Suprapubic skin (tissue), 4 donors: ENCODE measurements around the gene AEBP1. TPM values are rescaled to one million over a fixed set of nuclear protein-coding genes. Genes with fewer than 3 reads are reported as not detected.
A peak's percentile ranks its signal among the peaks of the same experiment; 100 is the strongest.
"Not testable (repeated sequence)": the region's sequence is repeated elsewhere in the genome, so short reads cannot be mapped to it uniquely, and the experiment has no call there.

Experiments used
- DNase-seq, 2 donors: peaks; one replicate each; pipeline ENCODE4 v3.0.0-alpha.2; 2019; ENCODE audit warnings: low spot score in 2 of 2
- H3K27ac ChIP-seq: fragments of 200-600 bp; sonication (generic); one replicate; pipeline ENCODE4 v1.5.1; 2019
- H3K27me3 ChIP-seq: fragments of 200-600 bp; sonication (generic); one replicate; pipeline ENCODE4 v1.5.1; 2019
- H3K36me3 ChIP-seq: fragments of 200-600 bp; sonication (generic); one replicate; pipeline ENCODE4 v1.5.1; 2019
- H3K4me1 ChIP-seq: fragments of 200-600 bp; sonication (generic); one replicate; pipeline ENCODE4 v1.5.1; 2019
- H3K4me3 ChIP-seq: fragments of 200-600 bp; sonication (generic); one replicate; pipeline ENCODE4 v1.5.1; 2019; ENCODE audit warnings: mild to moderate bottlenecking
- H3K9me3 ChIP-seq: fragments of 200-600 bp; sonication (generic); one replicate; pipeline ENCODE4 v1.5.1; 2019
- EP300 ChIP-seq: sonication (generic); formaldehyde crosslinking; IDR thresholded peaks from one replicate; pipeline ENCODE4 v1.6.1; 2017; ENCODE audit warnings: antibody characterized with exemption
- POLR2A ChIP-seq, 2 donors: fragments of 450-650 bp; IDR thresholded peaks; one replicate each; pipeline ENCODE4 v1.6.1; 2017; ENCODE audit warnings: antibody characterized with exemption in 2 of 2, mild to moderate bottlenecking in 2 of 2, moderate library complexity in 2 of 2
- POLR2AphosphoS5 ChIP-seq, 3 donors: sonication (generic); formaldehyde crosslinking; IDR thresholded peaks; one replicate each; pipeline ENCODE4 v1.6.1; 2017; ENCODE audit warnings: antibody characterized with exemption in 3 of 3
- WGBS: methylation state at CpG from one replicate; pipeline ENCODE4 v1.1.5; 2018; 5-methylcytosine and 5-hydroxymethylcytosine counted together
- total RNA-seq, 4 donors: library from RNA; depleted of rRNA; stranded (reverse); fragments of >200 nt; gene quantifications; one replicate each; pipeline ENCODE4 v1.1.0, GENCODE V29; 2016
- TF ChIP-seq, protein P1 (sequence below), 2 donors: fragments of 200-600 bp in 1 of 2; fragments of 450-650 bp in 1 of 2; sonication (generic) in 1 of 2; IDR thresholded peaks; one replicate each; pipeline ENCODE4 v1.5.1; 2016 to 2019; ENCODE audit warnings: antibody characterized with exemption in 2 of 2, mild to moderate bottlenecking in 1 of 2, moderate library complexity in 1 of 2

AEBP1 gene
- total RNA-seq, 4 donors from 2014 or later = 24.3 to 74.0 (median 43.3) TPM

DNA sequence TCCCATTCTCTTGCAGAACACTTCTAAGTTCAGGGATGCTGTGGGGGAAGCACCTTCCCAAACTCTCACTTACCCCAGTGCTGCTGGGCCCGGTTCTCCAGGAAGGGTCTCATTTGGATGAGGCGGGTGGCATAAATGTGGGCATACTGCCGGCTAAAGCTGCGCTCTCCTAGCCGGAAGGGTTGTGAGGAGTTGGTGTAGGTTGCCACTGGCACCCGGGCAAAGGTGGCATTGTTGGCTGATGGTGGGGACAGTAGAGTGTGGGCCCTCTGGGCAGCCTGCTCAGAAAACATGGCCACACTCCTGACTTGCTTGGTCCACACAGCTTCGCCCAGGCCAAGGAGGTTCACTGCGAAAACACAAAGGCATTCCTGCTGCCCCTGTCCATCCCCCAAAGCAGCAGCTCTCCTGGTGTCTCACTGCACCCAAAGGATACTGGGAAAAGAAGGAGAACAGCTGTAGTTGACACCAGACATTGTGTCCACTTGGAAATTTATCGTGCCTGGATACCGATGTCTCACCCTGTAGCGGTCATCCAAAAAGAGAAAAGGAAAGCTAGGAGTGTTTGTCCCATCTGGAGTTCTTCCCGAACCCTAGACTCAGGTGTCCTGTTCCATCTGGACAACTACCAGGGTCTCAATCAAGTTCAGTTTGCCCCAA is 17.7 kb downstream of the AEBP1 start:
- Histone ChIP-seq H3K27me3 (no peaks in the 10 kb centered on the region), H3K4me3 (no peak overlapping the region), H3K27ac (no peak overlapping the region), H3K9me3 (no peaks in the 10 kb centered on the region), H3K36me3 (peaks cover 46% of the 10 kb centered on the region), H3K4me1 (peaks cover 18% of the 10 kb centered on the region)
- WGBS = 93% methylated on average over 12 of the region's 12 CpGs
- no peak for DNase-seq
- TF ChIP-seq, protein P1, sequence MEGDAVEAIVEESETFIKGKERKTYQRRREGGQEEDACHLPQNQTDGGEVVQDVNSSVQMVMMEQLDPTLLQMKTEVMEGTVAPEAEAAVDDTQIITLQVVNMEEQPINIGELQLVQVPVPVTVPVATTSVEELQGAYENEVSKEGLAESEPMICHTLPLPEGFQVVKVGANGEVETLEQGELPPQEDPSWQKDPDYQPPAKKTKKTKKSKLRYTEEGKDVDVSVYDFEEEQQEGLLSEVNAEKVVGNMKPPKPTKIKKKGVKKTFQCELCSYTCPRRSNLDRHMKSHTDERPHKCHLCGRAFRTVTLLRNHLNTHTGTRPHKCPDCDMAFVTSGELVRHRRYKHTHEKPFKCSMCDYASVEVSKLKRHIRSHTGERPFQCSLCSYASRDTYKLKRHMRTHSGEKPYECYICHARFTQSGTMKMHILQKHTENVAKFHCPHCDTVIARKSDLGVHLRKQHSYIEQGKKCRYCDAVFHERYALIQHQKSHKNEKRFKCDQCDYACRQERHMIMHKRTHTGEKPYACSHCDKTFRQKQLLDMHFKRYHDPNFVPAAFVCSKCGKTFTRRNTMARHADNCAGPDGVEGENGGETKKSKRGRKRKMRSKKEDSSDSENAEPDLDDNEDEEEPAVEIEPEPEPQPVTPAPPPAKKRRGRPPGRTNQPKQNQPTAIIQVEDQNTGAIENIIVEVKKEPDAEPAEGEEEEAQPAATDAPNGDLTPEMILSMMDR (IDR thresholded peaks at IDR 0.05) = no peak
- TF ChIP-seq EP300 (no peak), POLR2AphosphoS5 (IDR thresholded peaks at IDR 0.05) (no peak)

DNA sequence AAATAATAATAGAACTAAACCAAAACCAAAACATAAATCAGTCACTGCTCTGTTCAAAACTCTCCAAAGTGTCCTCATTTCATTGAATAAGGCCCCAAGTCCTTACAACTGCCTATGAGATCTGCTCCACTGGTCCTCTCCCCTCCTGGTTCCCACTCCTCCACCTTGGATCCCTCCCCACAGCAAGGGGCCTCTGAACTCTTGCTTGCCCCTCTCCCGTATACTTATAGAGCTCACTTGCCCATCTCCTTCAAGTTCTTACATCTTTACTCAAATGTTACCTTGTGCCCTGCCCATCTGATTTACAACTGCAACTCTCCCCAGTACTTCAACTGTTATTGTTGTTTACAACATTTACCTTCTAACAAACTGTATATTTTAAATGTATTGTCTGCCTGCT is 18.4 kb downstream of the AEBP1 start:
- DNase-seq = no peak
- H3K27ac ChIP-seq = peak overlapping the region; percentile 80
- H3K4me3 ChIP-seq = peak overlapping the region; percentile 84
- WGBS = 41% methylated on average over 1 of the region's 1 CpG
- no peaks in the 10 kb centered on the region for H3K9me3 ChIP-seq
- no peaks in the 10 kb centered on the region for H3K27me3 ChIP-seq
- peaks cover 39% of the 10 kb centered on the region for H3K36me3 ChIP-seq
- no peak for TF ChIP-seq POLR2AphosphoS5 (IDR thresholded peaks at IDR 0.05)
- TF ChIP-seq, protein P1 (IDR thresholded peaks at IDR 0.05) = no peak
- no peak for TF ChIP-seq EP300
- TF ChIP-seq POLR2A (IDR thresholded peaks at IDR 0.05) = no peak
- peaks cover 18% of the 10 kb centered on the region for H3K4me1 ChIP-seq

DNA sequence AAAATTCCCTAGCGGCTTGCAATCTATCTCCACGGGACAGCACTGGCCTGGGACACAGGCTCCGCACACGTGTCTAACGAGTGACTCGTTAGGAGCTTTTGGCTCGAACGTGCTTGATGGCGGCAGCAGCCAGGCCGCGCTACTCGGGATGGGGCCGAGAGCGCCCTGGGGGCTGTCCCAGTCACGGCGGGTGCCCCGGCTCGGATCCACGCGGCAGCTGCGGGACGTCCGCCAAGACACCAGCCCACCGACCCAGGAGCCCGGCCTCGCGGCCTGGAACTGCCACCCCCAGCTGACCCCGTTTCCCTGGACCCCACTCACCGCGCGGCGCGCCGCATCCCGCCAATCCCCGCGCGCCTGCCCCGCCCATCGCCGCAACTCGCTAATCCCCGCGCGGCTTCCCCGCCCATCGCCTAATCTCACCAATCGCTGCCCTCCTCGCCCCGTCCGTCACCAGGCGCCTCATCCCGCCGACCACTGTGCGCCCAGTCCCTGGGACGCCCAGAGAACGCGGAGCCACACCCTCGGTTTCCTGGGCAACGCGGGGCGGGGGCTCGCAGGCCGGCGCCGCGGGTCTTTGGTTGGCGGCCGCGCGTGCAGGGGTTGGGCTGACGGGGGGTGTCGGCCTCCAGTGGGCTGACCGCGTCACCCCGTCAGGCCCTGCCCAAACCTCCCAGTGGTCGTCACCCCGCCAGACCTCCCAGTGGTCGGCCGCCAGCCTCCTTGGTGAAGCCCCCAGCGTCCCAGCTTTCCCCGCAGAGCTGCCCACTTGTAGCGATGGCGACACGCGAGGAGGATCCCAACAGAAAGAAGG is 19.3 kb downstream of the AEBP1 start, which contains the start of gene POLD2:
Gene POLD2, minus strand, starts transcription at position 359 of the 814 bp plus-strand sequence. CDS start 1,495 bp downstream, outside the sequence.
- Histone ChIP-seq H3K4me1 (peaks cover 18% of the 10 kb centered on the region), H3K27ac (peak within 1 kb of the TSS; percentile 80), H3K36me3 (peaks cover 31% of the 10 kb centered on the region), H3K4me3 (peak within 1 kb of the TSS; percentile 84), H3K9me3 (no peaks in the 10 kb centered on the region), H3K27me3 (no peaks in the 10 kb centered on the region)
- peak; percentile 98 to 99 for DNase-seq
- 0% methylated on average over 13 of the region's 86 CpGs for WGBS
- peak in 1 of 2 donors; percentile 21 for TF ChIP-seq POLR2A (IDR thresholded peaks at IDR 0.05)
- TF ChIP-seq, protein P1 (IDR thresholded peaks at IDR 0.05) = no peak
- peak in 1 of 3 donors; percentile 25 for TF ChIP-seq POLR2AphosphoS5 (IDR thresholded peaks at IDR 0.05)
- TF ChIP-seq EP300 = no peak

DNA sequence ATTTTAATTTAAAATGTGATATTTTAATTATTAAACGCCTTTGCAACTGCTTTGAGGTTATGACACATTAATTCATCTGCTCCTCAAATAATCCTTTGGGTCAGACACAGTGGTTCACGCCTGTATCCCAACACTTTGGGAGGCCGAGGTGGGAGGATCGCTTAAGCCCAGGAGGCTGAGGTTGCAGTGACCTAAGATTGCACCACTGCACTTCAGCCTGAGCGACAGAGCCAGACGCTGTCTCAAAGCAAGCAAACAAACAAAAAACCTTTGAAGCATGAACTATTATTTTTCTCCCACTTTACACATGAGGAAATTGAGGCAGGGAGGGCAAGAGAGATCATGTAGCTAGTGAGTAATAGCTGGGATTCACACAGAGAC is 20.7 kb downstream of the AEBP1 start:
- H3K4me1 ChIP-seq = peaks cover 18% of the 10 kb centered on the region
- whole genome bisulfite sequencing = 96% methylated on average over 6 of the region's 6 CpGs
- no peaks in the 10 kb centered on the region for H3K27me3 ChIP-seq
- no peaks in the 10 kb centered on the region for H3K9me3 ChIP-seq
- DNase-seq = no peak
- no peak overlapping the region for H3K27ac ChIP-seq
- peaks cover 21% of the 10 kb centered on the region for H3K36me3 ChIP-seq
- H3K4me3 ChIP-seq = no peak overlapping the region
- TF ChIP-seq EP300 = no peak

DNA sequence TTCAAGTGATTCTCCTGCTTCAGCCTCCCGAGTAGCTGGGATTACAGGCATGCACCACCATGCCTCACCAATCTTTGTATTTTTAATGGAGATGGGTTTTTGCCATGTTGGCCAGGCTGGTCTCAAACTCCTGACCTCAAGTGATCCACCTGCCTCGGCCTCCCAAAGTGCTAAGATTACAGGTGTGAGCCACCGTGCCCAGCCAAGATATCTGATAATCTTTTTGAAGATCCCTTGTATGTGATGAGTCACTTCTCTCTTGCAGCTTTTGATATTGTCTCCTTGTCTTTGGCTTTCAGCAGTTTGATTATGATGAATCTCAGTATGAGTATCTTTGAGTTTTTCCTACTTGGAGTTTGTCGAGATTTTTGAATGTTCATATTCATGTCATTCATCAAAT is 22.4 kb downstream of the AEBP1 start:
- 83% methylated on average over 4 of the region's 4 CpGs for WGBS
- not testable (repeated sequence) for H3K4me3 ChIP-seq, DNase-seq, H3K36me3 ChIP-seq, H3K27ac ChIP-seq, H3K27me3 ChIP-seq, H3K9me3 ChIP-seq
- H3K4me1 ChIP-seq = peaks cover 18% of the 10 kb centered on the region

DNA sequence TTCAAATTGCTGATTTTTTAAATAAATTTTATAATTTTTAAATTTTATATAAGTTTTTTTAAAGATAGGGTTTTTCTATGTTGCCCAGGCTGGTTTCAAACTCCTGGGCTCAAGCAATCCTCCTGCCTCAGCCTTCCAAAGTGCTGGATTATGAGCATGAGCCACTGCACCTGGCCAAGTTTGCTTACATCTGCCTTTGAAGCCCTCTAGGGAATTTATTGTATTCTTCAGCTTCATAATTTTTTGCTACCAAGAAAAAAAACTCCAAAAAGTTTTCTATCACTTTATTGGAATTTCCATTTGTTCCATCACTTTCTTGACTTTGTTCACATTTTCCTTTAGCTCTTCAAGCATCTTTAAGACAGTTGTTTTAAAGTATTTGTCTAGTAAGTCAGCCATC is 23.0 kb downstream of the AEBP1 start:
- Histone ChIP-seq H3K4me3 (no peak overlapping the region), H3K9me3 (no peaks in the 10 kb centered on the region), H3K27ac (no peak overlapping the region), H3K36me3 (no peaks in the 10 kb centered on the region), H3K4me1 (peaks cover 12% of the 10 kb centered on the region), H3K27me3 (no peaks in the 10 kb centered on the region)
- no peak for TF ChIP-seq POLR2AphosphoS5 (IDR thresholded peaks at IDR 0.05)
- TF ChIP-seq POLR2A (IDR thresholded peaks at IDR 0.05) = no peak
- no peak for TF ChIP-seq EP300
- TF ChIP-seq, protein P1 (IDR thresholded peaks at IDR 0.05) = no peak
- DNase-seq = no peak
